Measurements from ENCODE around the gene AQP1.

The AQP1 gene

DNA sequence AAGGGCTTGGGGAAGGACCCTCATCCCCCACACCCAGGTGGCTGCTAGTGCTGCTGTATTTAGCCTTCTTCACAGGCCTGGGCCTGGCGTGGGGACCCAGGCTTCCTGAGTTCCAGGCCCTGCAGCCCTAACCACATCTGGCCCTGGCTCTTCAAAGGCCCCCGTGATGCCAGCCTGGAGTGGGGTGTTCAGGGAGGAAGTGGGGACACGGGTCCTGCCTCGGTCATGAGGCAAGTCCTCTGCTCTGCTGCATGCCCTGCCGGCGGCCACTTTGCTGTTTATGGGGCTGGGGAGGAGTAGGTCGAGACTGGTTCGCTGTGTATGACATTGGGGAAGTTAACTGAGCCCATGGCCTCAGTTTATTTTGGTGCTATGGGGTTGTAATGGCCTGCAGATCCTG, 8.5 kb upstream of the AQP1 start:
- Histone ChIP-seq H2AFZ (ENCODE audit: low read depth, low read length) (no peak overlapping the region), H3K9me3 (ENCODE audit: low read length) (no peaks in the 10 kb centered on the region), H3K36me3 (ENCODE audit: insufficient read depth, low read length) (no peaks in the 10 kb centered on the region), H3K27me3 (ENCODE audit: insufficient read depth, low read length) (no peaks in the 10 kb centered on the region), H3K4me3 (ENCODE audit: low read length) (no peak overlapping the region), H3K4me1 (ENCODE audit: insufficient read depth, low read length) (no peaks in the 10 kb centered on the region)

GRCh38 chr7:30904561-30904960, 7.1 kb upstream of the AQP1 start:
- H3K36me3 ChIP-seq (ENCODE audit: insufficient read depth, low read length), result no peaks in the 10 kb centered on the region
- no peaks in the 10 kb centered on the region for H3K9me3 ChIP-seq (ENCODE audit: low read length)
- no peak overlapping the region for H2AFZ ChIP-seq (ENCODE audit: low read depth, low read length)
- H3K27me3 ChIP-seq (ENCODE audit: insufficient read depth, low read length), result peaks cover 4% of the 10 kb centered on the region
- H3K4me3 ChIP-seq (ENCODE audit: low read length), result no peak overlapping the region
- H3K4me1 ChIP-seq (ENCODE audit: insufficient read depth, low read length), result no peaks in the 10 kb centered on the region

DNA sequence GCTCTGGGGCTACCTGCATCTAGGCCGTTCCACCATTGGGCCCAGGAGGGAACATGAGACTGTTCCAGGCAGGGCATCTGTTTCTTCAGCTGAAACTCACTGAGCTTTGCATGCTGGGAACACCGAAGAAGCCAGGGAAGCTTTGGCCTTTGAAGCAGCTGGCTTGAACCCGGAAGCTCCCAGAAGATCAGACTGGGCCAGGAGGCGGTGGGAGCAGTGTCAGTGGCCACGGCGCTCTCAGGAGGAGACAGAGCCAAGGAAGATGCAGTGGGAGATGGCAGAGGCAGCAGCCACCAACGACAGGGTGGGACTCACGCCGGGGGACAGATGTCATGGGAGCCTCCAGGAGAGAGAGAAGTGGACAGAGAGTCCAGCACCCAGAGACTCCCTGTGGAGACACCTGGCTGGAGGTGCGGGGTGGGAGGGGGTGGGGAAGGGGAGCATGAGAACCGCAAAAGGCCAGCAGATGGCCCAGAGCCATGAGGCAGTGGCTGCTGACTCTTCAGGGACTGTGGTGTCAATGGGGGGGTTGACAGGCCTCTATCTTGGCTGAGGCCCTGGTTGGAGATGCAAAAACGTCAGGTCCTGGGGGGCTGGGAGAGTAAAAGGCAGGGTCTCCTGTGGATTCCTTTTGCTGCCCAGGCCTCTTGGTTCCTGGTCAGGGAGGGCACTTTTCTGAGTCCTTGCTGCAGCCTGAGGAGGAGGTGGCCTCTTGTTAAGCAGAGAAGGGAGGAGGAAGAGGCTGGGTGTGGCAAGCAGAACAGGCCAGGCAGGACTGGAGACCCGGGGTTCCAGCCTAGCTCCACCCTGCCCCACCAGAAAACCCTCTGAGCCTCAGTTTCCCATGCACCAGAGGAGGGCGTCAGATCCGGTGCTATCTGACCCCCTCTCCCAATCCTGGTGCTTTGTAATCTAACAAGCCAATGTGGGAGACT, 6.3 kb upstream of the AQP1 start:
- Histone ChIP-seq H3K27me3 (ENCODE audit: insufficient read depth, low read length) (peaks cover 4% of the 10 kb centered on the region), H3K4me1 (ENCODE audit: insufficient read depth, low read length) (no peaks in the 10 kb centered on the region), H3K36me3 (ENCODE audit: insufficient read depth, low read length) (no peaks in the 10 kb centered on the region), H3K9me3 (ENCODE audit: low read length) (no peaks in the 10 kb centered on the region), H2AFZ (ENCODE audit: low read depth, low read length) (no peak overlapping the region), H3K4me3 (ENCODE audit: low read length) (no peak overlapping the region)

DNA sequence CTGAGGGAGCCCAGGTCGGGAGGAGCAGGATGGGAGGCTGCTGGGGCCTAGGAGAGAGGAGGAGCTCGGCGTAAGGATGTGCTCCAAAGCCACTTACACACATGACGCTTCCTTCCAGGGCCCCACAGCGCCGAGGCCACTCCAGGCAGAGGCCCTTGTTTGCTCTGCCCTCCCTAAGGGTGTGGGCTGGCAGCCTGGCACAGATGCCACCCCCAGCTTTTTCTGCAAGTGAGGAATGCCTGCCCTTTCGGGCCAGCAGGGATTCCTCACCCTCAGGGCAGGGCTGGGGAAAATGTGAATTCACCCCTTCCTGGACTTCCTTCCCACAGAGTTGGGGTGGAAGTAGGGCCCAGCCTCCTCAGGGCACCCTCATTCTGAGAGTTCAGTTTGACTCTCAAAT, 5.6 kb upstream of the AQP1 start:
- no peak overlapping the region for H2AFZ ChIP-seq (ENCODE audit: low read depth, low read length)
- H3K4me3 ChIP-seq (ENCODE audit: low read length), result no peak overlapping the region
- peaks cover 4% of the 10 kb centered on the region for H3K27me3 ChIP-seq (ENCODE audit: insufficient read depth, low read length)
- H3K36me3 ChIP-seq (ENCODE audit: insufficient read depth, low read length), result no peaks in the 10 kb centered on the region
- H3K9me3 ChIP-seq (ENCODE audit: low read length), result no peaks in the 10 kb centered on the region
- no peaks in the 10 kb centered on the region for H3K4me1 ChIP-seq (ENCODE audit: insufficient read depth, low read length)

- H3K4me1 ChIP-seq (ENCODE audit: insufficient read depth, low read length), result no peaks in the 10 kb centered on the region
- H3K4me3 ChIP-seq (ENCODE audit: low read length), result no peak overlapping the region
- no peaks in the 10 kb centered on the region for H3K9me3 ChIP-seq (ENCODE audit: low read length)
- H3K36me3 ChIP-seq (ENCODE audit: insufficient read depth, low read length), result no peaks in the 10 kb centered on the region
- peaks cover 4% of the 10 kb centered on the region for H3K27me3 ChIP-seq (ENCODE audit: insufficient read depth, low read length)
- no peak overlapping the region for H2AFZ ChIP-seq (ENCODE audit: low read depth, low read length)
Measured at GRCh38 chr7:30906515-30907240, 5.0 kb upstream of the AQP1 start.

GRCh38 chr7:30907527-30908267, 4.0 kb upstream of the AQP1 start:
- Histone ChIP-seq H3K4me3 (ENCODE audit: low read length) (no peak overlapping the region), H3K9me3 (ENCODE audit: low read length) (no peaks in the 10 kb centered on the region), H3K36me3 (ENCODE audit: insufficient read depth, low read length) (no peaks in the 10 kb centered on the region), H3K4me1 (ENCODE audit: insufficient read depth, low read length) (no peaks in the 10 kb centered on the region), H3K27me3 (ENCODE audit: insufficient read depth, low read length) (peaks cover 4% of the 10 kb centered on the region), H2AFZ (ENCODE audit: low read depth, low read length) (no peak overlapping the region)

- Histone ChIP-seq H3K4me3 (ENCODE audit: low read length) (no peak overlapping the region), H3K4me1 (ENCODE audit: insufficient read depth, low read length) (no peaks in the 10 kb centered on the region), H3K36me3 (ENCODE audit: insufficient read depth, low read length) (no peaks in the 10 kb centered on the region), H2AFZ (ENCODE audit: low read depth, low read length) (no peak overlapping the region), H3K9me3 (ENCODE audit: low read length) (no peaks in the 10 kb centered on the region), H3K27me3 (ENCODE audit: insufficient read depth, low read length) (peaks cover 6% of the 10 kb centered on the region)
Measured at GRCh38 chr7:30908681-30909080, 3.0 kb upstream of the AQP1 start.

GRCh38 chr7:30909431-30909830, 2.2 kb upstream of the AQP1 start:
- H2AFZ ChIP-seq (ENCODE audit: low read depth, low read length), result no peak overlapping the region
- no peaks in the 10 kb centered on the region for H3K36me3 ChIP-seq (ENCODE audit: insufficient read depth, low read length)
- no peaks in the 10 kb centered on the region for H3K4me1 ChIP-seq (ENCODE audit: insufficient read depth, low read length)
- peaks cover 6% of the 10 kb centered on the region for H3K27me3 ChIP-seq (ENCODE audit: insufficient read depth, low read length)
- no peaks in the 10 kb centered on the region for H3K9me3 ChIP-seq (ENCODE audit: low read length)
- H3K4me3 ChIP-seq (ENCODE audit: low read length), result no peak overlapping the region

GRCh38 chr7:30910411-30911073, 1.1 kb upstream of the AQP1 start:
- Histone ChIP-seq H3K36me3 (ENCODE audit: insufficient read depth, low read length) (no peaks in the 10 kb centered on the region), H3K9me3 (ENCODE audit: low read length) (no peaks in the 10 kb centered on the region), H3K27me3 (ENCODE audit: insufficient read depth, low read length) (peaks cover 6% of the 10 kb centered on the region), H3K4me3 (ENCODE audit: low read length) (no peak overlapping the region), H3K4me1 (ENCODE audit: insufficient read depth, low read length) (no peaks in the 10 kb centered on the region), H2AFZ (ENCODE audit: low read depth, low read length) (no peak overlapping the region)

DNA sequence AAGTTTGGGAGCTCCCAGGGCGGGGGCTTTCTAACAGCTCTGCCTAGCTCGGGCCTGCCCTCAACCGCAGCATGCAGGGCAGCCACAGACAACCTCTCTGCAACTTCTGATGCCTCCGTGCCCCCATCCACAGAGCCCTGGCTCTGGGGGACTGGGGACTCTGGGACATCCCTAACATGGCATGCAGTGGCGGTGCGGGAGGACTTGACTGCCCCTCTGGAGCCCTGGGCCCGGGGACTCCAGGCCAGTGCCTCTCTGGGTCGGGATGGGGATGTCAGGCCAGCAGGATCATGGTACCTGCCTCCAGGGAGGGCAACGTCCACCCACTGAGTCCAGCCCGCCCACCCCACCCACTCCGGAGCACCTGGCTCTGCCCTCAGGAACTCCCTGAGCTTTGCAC, 520 bp upstream of the AQP1 start:
- no peaks in the 10 kb centered on the region for H3K4me1 ChIP-seq (ENCODE audit: insufficient read depth, low read length)
- H3K9me3 ChIP-seq (ENCODE audit: low read length), result no peaks in the 10 kb centered on the region
- H3K4me3 ChIP-seq (ENCODE audit: low read length), result no peak overlapping the region
- no peaks in the 10 kb centered on the region for H3K36me3 ChIP-seq (ENCODE audit: insufficient read depth, low read length)
- peaks cover 9% of the 10 kb centered on the region for H3K27me3 ChIP-seq (ENCODE audit: insufficient read depth, low read length)
- no peak overlapping the region for H2AFZ ChIP-seq (ENCODE audit: low read depth, low read length)

- H3K27me3 ChIP-seq (ENCODE audit: insufficient read depth, low read length), result peaks cover 18% of the 10 kb centered on the region
- H3K9me3 ChIP-seq (ENCODE audit: low read length), result no peaks in the 10 kb centered on the region
- no peaks in the 10 kb centered on the region for H3K4me1 ChIP-seq (ENCODE audit: insufficient read depth, low read length)
- H2AFZ ChIP-seq (ENCODE audit: low read depth, low read length), result no peak overlapping the region
- H3K4me3 ChIP-seq (ENCODE audit: low read length), result no peak overlapping the region
- no peaks in the 10 kb centered on the region for H3K36me3 ChIP-seq (ENCODE audit: insufficient read depth, low read length)
Measured at GRCh38 chr7:30912021-30912730, 523 bp downstream of the AQP1 start.

GRCh38 chr7:30912731-30912985, 1.0 kb downstream of the AQP1 start:
- H3K4me3 ChIP-seq (ENCODE audit: low read length), result no peak overlapping the region
- H3K9me3 ChIP-seq (ENCODE audit: low read length), result no peaks in the 10 kb centered on the region

More at GRCh38 chr7:30912731-30912985, 1.0 kb downstream of the AQP1 start:
- H3K27me3 ChIP-seq (ENCODE audit: insufficient read depth, low read length), result peaks cover 19% of the 10 kb centered on the region
- H2AFZ ChIP-seq (ENCODE audit: low read depth, low read length), result no peak overlapping the region
- H3K36me3 ChIP-seq (ENCODE audit: insufficient read depth, low read length), result no peaks in the 10 kb centered on the region
- H3K4me1 ChIP-seq (ENCODE audit: insufficient read depth, low read length), result no peaks in the 10 kb centered on the region

All from neuron (in vitro differentiated cells).